ENCODE measurements around the gene NR2C2AP. TPM values are rescaled to one million over a fixed set of nuclear protein-coding genes. Genes with fewer than 3 reads are reported as not detected.

NR2C2AP gene
- total RNA-seq, 1 donor from 2014 or later, result 20.0 TPM

GRCh38 chr19:19214159-19214490, 10.9 kb upstream of the NR2C2AP start:
- TF ChIP-seq, protein P1, sequence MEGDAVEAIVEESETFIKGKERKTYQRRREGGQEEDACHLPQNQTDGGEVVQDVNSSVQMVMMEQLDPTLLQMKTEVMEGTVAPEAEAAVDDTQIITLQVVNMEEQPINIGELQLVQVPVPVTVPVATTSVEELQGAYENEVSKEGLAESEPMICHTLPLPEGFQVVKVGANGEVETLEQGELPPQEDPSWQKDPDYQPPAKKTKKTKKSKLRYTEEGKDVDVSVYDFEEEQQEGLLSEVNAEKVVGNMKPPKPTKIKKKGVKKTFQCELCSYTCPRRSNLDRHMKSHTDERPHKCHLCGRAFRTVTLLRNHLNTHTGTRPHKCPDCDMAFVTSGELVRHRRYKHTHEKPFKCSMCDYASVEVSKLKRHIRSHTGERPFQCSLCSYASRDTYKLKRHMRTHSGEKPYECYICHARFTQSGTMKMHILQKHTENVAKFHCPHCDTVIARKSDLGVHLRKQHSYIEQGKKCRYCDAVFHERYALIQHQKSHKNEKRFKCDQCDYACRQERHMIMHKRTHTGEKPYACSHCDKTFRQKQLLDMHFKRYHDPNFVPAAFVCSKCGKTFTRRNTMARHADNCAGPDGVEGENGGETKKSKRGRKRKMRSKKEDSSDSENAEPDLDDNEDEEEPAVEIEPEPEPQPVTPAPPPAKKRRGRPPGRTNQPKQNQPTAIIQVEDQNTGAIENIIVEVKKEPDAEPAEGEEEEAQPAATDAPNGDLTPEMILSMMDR (IDR thresholded peaks at IDR 0.05; ENCODE audit: insufficient read depth, low read length, poor library complexity, severe bottlenecking), result no peak
- no peaks in the 10 kb centered on the region for H3K36me3 ChIP-seq (ENCODE audit: control insufficient read depth, insufficient read depth, low read length)
- no peak for DNase-seq (ENCODE audit: low read depth)
- H3K4me3 ChIP-seq (ENCODE audit: low read depth, low read length), result no peak overlapping the region
- peaks cover 46% of the 10 kb centered on the region for H3K27me3 ChIP-seq (ENCODE audit: control insufficient read depth, insufficient read depth, low read length)

GRCh38 chr19:19213426-19214158, 10.4 kb upstream of the NR2C2AP start:
- no peaks in the 10 kb centered on the region for H3K36me3 ChIP-seq (ENCODE audit: control insufficient read depth, insufficient read depth, low read length)
- no peak for DNase-seq (ENCODE audit: low read depth)
- no peak overlapping the region for H3K4me3 ChIP-seq (ENCODE audit: low read depth, low read length)
- TF ChIP-seq, protein P1 (IDR thresholded peaks at IDR 0.05; ENCODE audit: insufficient read depth, low read length, poor library complexity, severe bottlenecking), result no peak
- peaks cover 43% of the 10 kb centered on the region for H3K27me3 ChIP-seq (ENCODE audit: control insufficient read depth, insufficient read depth, low read length)

DNA sequence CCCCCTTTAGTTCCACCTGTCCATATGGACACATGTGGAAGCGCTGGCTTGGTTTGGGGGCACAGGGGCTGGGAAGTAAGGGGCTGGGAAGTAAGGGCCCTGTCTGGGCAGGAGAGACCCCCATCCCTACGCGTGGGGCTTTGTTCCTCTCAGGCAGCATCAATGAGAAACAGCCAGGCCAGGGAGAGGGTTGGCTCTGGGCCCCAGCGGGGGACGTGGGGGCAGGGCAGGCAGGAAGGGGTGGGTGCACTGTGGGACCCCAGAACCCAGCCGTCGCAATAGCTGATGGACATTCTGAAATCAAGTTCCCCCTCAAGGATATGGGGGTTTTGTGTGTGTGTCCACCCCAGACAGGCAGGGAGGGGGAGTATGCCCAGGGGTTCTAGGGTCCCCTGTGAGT, 9.7 kb upstream of the NR2C2AP start:
- DNase-seq (ENCODE audit: low read depth), result no peak
- H3K27me3 ChIP-seq (ENCODE audit: control insufficient read depth, insufficient read depth, low read length), result peaks cover 43% of the 10 kb centered on the region
- no peak overlapping the region for H3K4me3 ChIP-seq (ENCODE audit: low read depth, low read length)
- no peaks in the 10 kb centered on the region for H3K36me3 ChIP-seq (ENCODE audit: control insufficient read depth, insufficient read depth, low read length)
- TF ChIP-seq, protein P1 (IDR thresholded peaks at IDR 0.05; ENCODE audit: insufficient read depth, low read length, poor library complexity, severe bottlenecking), result no peak

GRCh38 chr19:19211499-19212420, 8.5 kb upstream of the NR2C2AP start, which contains the start of gene NCAN:
NCAN (plus strand) TSS chr19:19211958; CDS start chr19:19216954, 4,996 bp downstream.
- Histone ChIP-seq H3K27me3 (ENCODE audit: control insufficient read depth, insufficient read depth, low read length) (peaks cover 43% of the 10 kb centered on the region), H3K36me3 (ENCODE audit: control insufficient read depth, insufficient read depth, low read length) (no peaks in the 10 kb centered on the region), H3K4me3 (ENCODE audit: low read depth, low read length) (no peak within 1 kb of the TSS)
- TF ChIP-seq, protein P1 (IDR thresholded peaks at IDR 0.05; ENCODE audit: insufficient read depth, low read length, poor library complexity, severe bottlenecking), result no peak
- DNase-seq (ENCODE audit: low read depth), result no peak

DNA sequence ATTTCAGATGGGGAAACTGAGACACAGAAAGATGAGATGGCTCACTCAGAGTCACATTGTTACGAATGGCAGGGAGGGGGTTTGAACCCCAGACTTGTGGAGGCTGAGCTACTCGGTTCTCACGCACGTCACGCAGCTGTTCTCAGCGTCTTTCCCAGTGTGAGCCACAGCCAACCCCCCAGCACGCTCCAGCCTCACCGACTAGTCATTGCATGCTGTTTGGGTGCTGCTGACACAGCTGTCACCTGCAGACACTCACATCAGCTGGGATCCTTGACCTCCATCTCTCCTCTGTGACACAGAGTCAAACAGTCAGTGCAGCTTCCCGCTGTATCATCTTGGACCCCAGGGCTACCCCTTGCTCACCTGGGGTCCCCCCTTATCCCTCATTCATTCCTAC, 6.2 kb upstream of the NR2C2AP start:
- Histone ChIP-seq H3K4me3 (ENCODE audit: low read depth, low read length) (no peak overlapping the region), H3K27me3 (ENCODE audit: control insufficient read depth, insufficient read depth, low read length) (peaks cover 36% of the 10 kb centered on the region), H3K36me3 (ENCODE audit: control insufficient read depth, insufficient read depth, low read length) (no peaks in the 10 kb centered on the region)
- TF ChIP-seq, protein P1 (IDR thresholded peaks at IDR 0.05; ENCODE audit: insufficient read depth, low read length, poor library complexity, severe bottlenecking), result no peak
- no peak for DNase-seq (ENCODE audit: low read depth)

Measured in kidney epithelial cell (primary cell).